Measurements from ENCODE around the gene C10orf90. TPM values are rescaled to one million over a fixed set of nuclear protein-coding genes. Genes with fewer than 3 reads are reported as not detected.

Gene C10orf90
- total and polyA plus RNA-seq, 2 of the 8 experiments (the other 6 are each of a cell fraction or from before 2014, with no cell fraction given), result 0.21 TPM; not detected in 1

GRCh38 chr10:126538439-126539135 lies 131.9 kb downstream of the C10orf90 start:
- Histone ChIP-seq H4K8ac (ENCODE audit: extremely low read depth, insufficient read depth, low read length) (no peak overlapping the region), H2BK12ac (ENCODE audit: low read depth, low read length) (no peak overlapping the region), H4K5ac (ENCODE audit: insufficient read length, low read depth, low read length) (no peak overlapping the region), H3K79me2 (ENCODE audit: control insufficient read depth in 1 of 2, insufficient read depth in 2 of 2, low read length in 2 of 2) (no peaks in the 10 kb centered on the region), H3K9ac (replicated peaks in 1 of 4; ENCODE audit: extremely low read depth in 1 of 4, low read depth in 3 of 4, low read length in 3 of 4) (no peak overlapping the region), H3K4me2 (ENCODE audit: insufficient read depth in 1 of 2, low read depth in 2 of 2, low read length in 2 of 2) (no peak overlapping the region), H3K14ac (ENCODE audit: insufficient read length) (no peak overlapping the region), H4K20me1 (replicated peaks in 1 of 2; ENCODE audit: control insufficient read depth in 1 of 2, insufficient read depth in 2 of 2, low read length in 2 of 2) (no peaks in the 10 kb centered on the region), H2BK20ac (ENCODE audit: low read length) (no peak overlapping the region), H3K79me1 (ENCODE audit: low read depth, low read length) (no peaks in the 10 kb centered on the region), H2BK5ac (ENCODE audit: low read depth, low read length) (no peak overlapping the region), H3K4me3 (ENCODE audit: extremely low read depth in 1 of 4, insufficient read depth in 2 of 4, low read depth in 3 of 4, low read length in 4 of 4) (no peak overlapping the region), H2AK5ac (ENCODE audit: low read depth, low read length) (no peak overlapping the region), H3K4me1 (replicated peaks in 1 of 4; ENCODE audit: control insufficient read depth in 3 of 4, insufficient read depth in 4 of 4, low read length in 3 of 4) (no peaks in the 10 kb centered on the region), H3K36me3 (ENCODE audit: control insufficient read depth in 2 of 4, insufficient read depth in 4 of 4, low read length in 3 of 4) (no peaks in the 10 kb centered on the region), H3K18ac (ENCODE audit: extremely low read depth, low read length) (no peak overlapping the region), H3K23me2 (ENCODE audit: low read depth, low read length) (no peaks in the 10 kb centered on the region), H3K4ac (replicated peaks; ENCODE audit: insufficient read length, low read depth, low read length) (no peak overlapping the region), H4K91ac (replicated peaks; ENCODE audit: insufficient read length, low read length) (no peak overlapping the region), H3K27me3 (replicated peaks in 1 of 4; ENCODE audit: control insufficient read depth in 3 of 4, extremely low read depth in 1 of 4, insufficient read depth in 3 of 4, low read length in 3 of 4) (no peaks in the 10 kb centered on the region), H3K56ac (replicated peaks; ENCODE audit: insufficient read length, low read depth, low read length) (no peak overlapping the region), H2AFZ (ENCODE audit: low read length) (no peak overlapping the region), H3K27ac (ENCODE audit: low read depth, low read length) (no peak overlapping the region), H2BK15ac (ENCODE audit: low read length) (no peak overlapping the region), H3K23ac (ENCODE audit: insufficient read length) (no peak overlapping the region), H2BK120ac (replicated peaks; ENCODE audit: low read depth, low read length) (no peak overlapping the region), H3K9me3 (ENCODE audit: insufficient read depth in 2 of 2, low read depth in 1 of 2, low read length in 1 of 2) (no peaks in the 10 kb centered on the region)
- ChIA-PET CTCF (ENCODE audit: partially characterized antibody) (interaction anchor here (0.7 to 1.2 kb wide), 3 partner anchors 10 to 671 kb away, joined by 3 to 4 read pairs (median 3); no protein-coding TSS in a partner anchor), POLR2A (ENCODE audit: partially characterized antibody) (no interaction called here)
- WGBS, 2 experiments (ENCODE audit: extremely low coverage in 1 of 2, insufficient coverage in 1 of 2, insufficient read length in 1 of 2, insufficient replicate concordance in 2 of 2, low coverage in 1 of 2, low lambda C conversion rate in 2 of 2, missing lambda C conversion rate in 1 of 2), result 90% methylated on average over 5 of the region's 5 CpGs; no CpG with 5 or more reads in 1 of the 2 experiments
- FAIRE-seq, result no peak
- no peak for DNase-seq (ENCODE audit: low read depth in 1 of 2, low spot score in 2 of 2)
- TF ChIP-seq CTBP2 (IDR thresholded peaks at IDR 0.05; ENCODE audit: borderline replicate concordance, insufficient read depth, insufficient read length, low read length) (no peak), RAD21 (IDR thresholded peaks at IDR 0.05 in 1 of 2, conservative IDR thresholded peaks at IDR 0.05 in 1 of 2; ENCODE audit: low read depth in 2 of 2, low read length in 2 of 2) (no peak), FOSL1 (IDR thresholded peaks at IDR 0.05; ENCODE audit: insufficient read depth, low read depth, low read length) (no peak), E2F6 (IDR thresholded peaks at IDR 0.05) (no peak), TAF7 (optimal IDR thresholded peaks at IDR 0.05; ENCODE audit: borderline replicate concordance, low read depth, low read length) (no peak), BACH1 (IDR thresholded peaks at IDR 0.05; ENCODE audit: low read length) (no peak), BCL11A (IDR thresholded peaks at IDR 0.05; ENCODE audit: low read depth in 2 of 2, low read length in 2 of 2) (no peak), TBP (IDR thresholded peaks at IDR 0.05; ENCODE audit: low read depth, low read length) (no peak), EGR1 (IDR thresholded peaks at IDR 0.05; ENCODE audit: borderline replicate concordance, low read depth, low read length) (no peak), SRF (IDR thresholded peaks at IDR 0.05; ENCODE audit: low read depth, low read length) (no peak), RBBP5 (IDR thresholded peaks at IDR 0.05; ENCODE audit: borderline replicate concordance, low read depth, low read length) (no peak), ASH2L (IDR thresholded peaks at IDR 0.05; ENCODE audit: low read length) (no peak)

All from H1 (cell line).